MM.1S (cell line): ENCODE results near the gene MACROD2.

Experiments
- DNase-seq: peaks from one replicate; pipeline ENCODE4 v3.0.0-alpha.2; 2015
- H2AFZ ChIP-seq: fragments of 300-600 bp; sonication (generic); 2 replicates; pipeline ENCODE4 v1.6.0; 2016; ENCODE audit warnings: antibody characterized with exemption, low read length
- H3F3A ChIP-seq: fragments of 300-600 bp; sonication (generic); 2 replicates; pipeline ENCODE4 v1.6.1; 2016; ENCODE audit warnings: mild to moderate bottlenecking, antibody characterized with exemption, low read length, moderate library complexity, mixed read lengths; ENCODE audit not compliant: insufficient read depth
- H3K27ac ChIP-seq: fragments of 300-600 bp; sonication (generic); 2 replicates; pipeline ENCODE4 v1.5.1; 2016; ENCODE audit warnings: mild to moderate bottlenecking, low read length
- H3K27me3 ChIP-seq: fragments of 300-600 bp; sonication (generic); replicated peaks from 2 replicates; pipeline ENCODE4 v1.6.0; 2016; ENCODE audit warnings: low read length; ENCODE audit not compliant: insufficient read depth
- H3K36me3 ChIP-seq: fragments of 300-600 bp; sonication (generic); replicated peaks from 2 replicates; pipeline ENCODE4 v1.6.1; 2016; ENCODE audit warnings: mild to moderate bottlenecking, low read length, mixed read lengths; ENCODE audit not compliant: insufficient read depth
- H3K4me1 ChIP-seq: fragments of 300-600 bp; sonication (generic); 2 replicates; pipeline ENCODE4 v1.6.1; 2016; ENCODE audit warnings: low read length, mixed read lengths
- H3K4me2 ChIP-seq: fragments of 300-600 bp; sonication (generic); 2 replicates; pipeline ENCODE4 v1.6.0; 2016; ENCODE audit warnings: low read depth, low read length
- H3K4me3 ChIP-seq: fragments of 300-600 bp; sonication (generic); 2 replicates; pipeline ENCODE4 v1.5.1; 2016; ENCODE audit warnings: low read length, mixed read lengths
- H3K79me2 ChIP-seq: fragments of 300-600 bp; sonication (generic); 2 replicates; pipeline ENCODE4 v1.6.1; 2016; ENCODE audit warnings: mixed run types, low read length, mixed read lengths
- H3K9ac ChIP-seq: fragments of 300-600 bp; sonication (generic); 2 replicates; pipeline ENCODE4 v1.6.1; 2016; ENCODE audit warnings: low read length, mixed read lengths
- H3K9me2 ChIP-seq: fragments of 300-600 bp; sonication (generic); replicated peaks from 2 replicates; pipeline ENCODE4 v1.6.1; 2016; ENCODE audit warnings: mild to moderate bottlenecking, low read length, mixed read lengths; ENCODE audit not compliant: insufficient read depth
- H3K9me3 ChIP-seq: fragments of 300-600 bp; sonication (generic); replicated peaks from 2 replicates; pipeline ENCODE4 v1.6.1; 2016; ENCODE audit warnings: mild to moderate bottlenecking, low read length, mixed read lengths; ENCODE audit not compliant: insufficient read depth
- H4K20me1 ChIP-seq: fragments of 300-600 bp; sonication (generic); 2 replicates; pipeline ENCODE4 v1.6.1; 2016; ENCODE audit warnings: mild to moderate bottlenecking, low read length, moderate library complexity, mixed read lengths; ENCODE audit not compliant: insufficient read depth
- CTCF ChIP-seq: fragments of 300-600 bp; sonication (generic); IDR thresholded peaks from 2 replicates; pipeline ENCODE4 v1.5.1; 2016; ENCODE audit warnings: antibody characterized with exemption, low read length, mixed read lengths
- EZH2 ChIP-seq: fragments of 300-600 bp; sonication (generic); optimal IDR thresholded peaks from 2 replicates; pipeline ENCODE3; 2017; ENCODE audit warnings: low read depth, mild to moderate bottlenecking, antibody characterized with exemption, low read length, mixed read lengths
- EZH2phosphoT487 ChIP-seq: fragments of 300-600 bp; sonication (generic); IDR thresholded peaks from 2 replicates; pipeline ENCODE4 v1.6.1; 2018; ENCODE audit warnings: antibody characterized with exemption, low read length

Gene MACROD2

GRCh38 chr20:15716256-15716655 is 1720.9 kb downstream of the MACROD2 start:
- Histone ChIP-seq H3K4me2 (no peak overlapping the region), H3K4me1 (no peaks in the 10 kb centered on the region), H3K9ac (no peak overlapping the region), H3K36me3 (no peaks in the 10 kb centered on the region), H3K4me3 (no peak overlapping the region), H3F3A (no peaks in the 10 kb centered on the region), H3K9me2 (no peaks in the 10 kb centered on the region), H4K20me1 (no peaks in the 10 kb centered on the region), H3K79me2 (no peaks in the 10 kb centered on the region), H3K9me3 (no peaks in the 10 kb centered on the region), H3K27me3 (no peaks in the 10 kb centered on the region), H3K27ac (no peak overlapping the region), H2AFZ (no peak overlapping the region)
- TF ChIP-seq EZH2phosphoT487 (no peak), EZH2 (no peak), CTCF (no peak)
- no peak for DNase-seq

GRCh38 chr20:15726416-15726815 is 1731.1 kb downstream of the MACROD2 start:
- Histone ChIP-seq H3K36me3 (no peaks in the 10 kb centered on the region), H3K79me2 (no peaks in the 10 kb centered on the region), H3K27ac (no peak overlapping the region)

GRCh38 chr20:15734052-15734451 is 1738.7 kb downstream of the MACROD2 start:
- no peak overlapping the region for H3K4me2 ChIP-seq
- H3K36me3 ChIP-seq: no peaks in the 10 kb centered on the region
- no peaks in the 10 kb centered on the region for H3K4me1 ChIP-seq
- DNase-seq: no peak
- no peaks in the 10 kb centered on the region for H3K79me2 ChIP-seq
- no peak overlapping the region for H3K4me3 ChIP-seq
- H3K9me3 ChIP-seq: no peaks in the 10 kb centered on the region
- no peaks in the 10 kb centered on the region for H4K20me1 ChIP-seq
- H3F3A ChIP-seq: no peaks in the 10 kb centered on the region
- no peaks in the 10 kb centered on the region for H3K9me2 ChIP-seq
- no peak overlapping the region for H3K27ac ChIP-seq
- no peaks in the 10 kb centered on the region for H3K27me3 ChIP-seq
- H3K9ac ChIP-seq: no peak overlapping the region
- H2AFZ ChIP-seq: no peak overlapping the region
- no peak for TF ChIP-seq EZH2phosphoT487
- TF ChIP-seq EZH2: no peak
- TF ChIP-seq CTCF: no peak

More at GRCh38 chr20:15726416-15726815, 1731.1 kb downstream of the MACROD2 start:
- Histone ChIP-seq H3K4me2 (no peak overlapping the region), H3K9me2 (no peaks in the 10 kb centered on the region), H3K9me3 (no peaks in the 10 kb centered on the region), H3K27me3 (no peaks in the 10 kb centered on the region), H3K4me1 (no peaks in the 10 kb centered on the region), H3K9ac (no peak overlapping the region), H3K4me3 (no peak overlapping the region), H2AFZ (no peak overlapping the region), H3F3A (no peaks in the 10 kb centered on the region), H4K20me1 (no peaks in the 10 kb centered on the region)
- no peak for DNase-seq
- TF ChIP-seq EZH2: no peak
- no peak for TF ChIP-seq CTCF
- no peak for TF ChIP-seq EZH2phosphoT487
